ENCODE data around the gene RTN1. TPM values are rescaled to one million over a fixed set of nuclear protein-coding genes. Genes with fewer than 3 reads are reported as not detected.

RTN1 gene
- total RNA-seq, 1 donor from 2014 or later: 23.4 TPM

DNA sequence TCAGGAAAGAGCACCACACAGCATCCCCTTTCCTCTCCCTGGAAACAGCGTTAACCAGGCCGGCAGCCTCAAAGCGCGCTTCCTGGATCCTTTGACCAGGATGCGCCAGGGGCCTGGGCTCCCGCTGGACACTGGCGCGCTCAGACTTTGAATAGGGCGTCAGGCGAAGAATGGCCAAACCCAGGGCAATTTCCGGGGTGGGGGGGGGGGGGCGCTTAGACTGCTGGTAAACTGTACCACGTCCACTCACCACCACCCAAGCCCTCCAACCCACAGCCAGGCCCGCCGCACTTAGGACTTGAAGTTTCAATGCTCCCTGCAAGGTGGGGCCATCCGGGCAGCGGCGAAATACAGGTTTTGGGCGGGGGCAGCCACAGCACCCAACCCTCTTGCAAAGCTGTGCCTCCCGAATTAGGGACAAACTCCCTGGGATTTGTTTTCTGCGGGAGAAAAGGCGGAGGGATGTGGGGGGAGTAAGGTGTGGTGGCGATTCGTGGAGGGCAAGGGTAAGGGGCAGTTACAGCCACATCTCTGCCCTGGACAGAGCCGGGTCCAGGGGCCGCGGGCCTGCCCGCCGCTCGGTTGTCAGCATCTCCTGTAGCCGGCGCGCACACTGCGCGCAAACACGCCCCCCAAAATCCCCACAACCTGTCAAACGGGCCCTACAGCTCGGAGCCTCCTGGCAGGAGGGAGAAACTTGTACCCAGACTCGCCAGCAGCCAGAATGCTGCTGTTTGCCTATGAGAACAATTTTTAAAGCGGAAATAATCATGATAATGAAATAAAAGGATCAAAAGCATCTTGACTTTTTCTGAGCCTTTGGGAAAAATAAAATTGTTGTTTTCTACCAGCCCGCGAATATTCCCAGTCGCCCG, 958 bp downstream of the RTN1 start:
- TF ChIP-seq, protein P1, sequence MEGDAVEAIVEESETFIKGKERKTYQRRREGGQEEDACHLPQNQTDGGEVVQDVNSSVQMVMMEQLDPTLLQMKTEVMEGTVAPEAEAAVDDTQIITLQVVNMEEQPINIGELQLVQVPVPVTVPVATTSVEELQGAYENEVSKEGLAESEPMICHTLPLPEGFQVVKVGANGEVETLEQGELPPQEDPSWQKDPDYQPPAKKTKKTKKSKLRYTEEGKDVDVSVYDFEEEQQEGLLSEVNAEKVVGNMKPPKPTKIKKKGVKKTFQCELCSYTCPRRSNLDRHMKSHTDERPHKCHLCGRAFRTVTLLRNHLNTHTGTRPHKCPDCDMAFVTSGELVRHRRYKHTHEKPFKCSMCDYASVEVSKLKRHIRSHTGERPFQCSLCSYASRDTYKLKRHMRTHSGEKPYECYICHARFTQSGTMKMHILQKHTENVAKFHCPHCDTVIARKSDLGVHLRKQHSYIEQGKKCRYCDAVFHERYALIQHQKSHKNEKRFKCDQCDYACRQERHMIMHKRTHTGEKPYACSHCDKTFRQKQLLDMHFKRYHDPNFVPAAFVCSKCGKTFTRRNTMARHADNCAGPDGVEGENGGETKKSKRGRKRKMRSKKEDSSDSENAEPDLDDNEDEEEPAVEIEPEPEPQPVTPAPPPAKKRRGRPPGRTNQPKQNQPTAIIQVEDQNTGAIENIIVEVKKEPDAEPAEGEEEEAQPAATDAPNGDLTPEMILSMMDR (IDR thresholded peaks at IDR 0.05; ENCODE audit: unreplicated experiment): no peak
- Mint-ChIP-seq H3K4me3 (ENCODE audit: low read depth) (peak overlapping the region; percentile 72), H3K27ac (no peak overlapping the region), H3K36me3 (ENCODE audit: insufficient read depth) (no peaks in the 10 kb centered on the region), H3K4me1 (ENCODE audit: low read depth) (peaks cover 9% of the 10 kb centered on the region), H3K27me3 (peaks cover 38% of the 10 kb centered on the region), H3K9me3 (ENCODE audit: low read depth) (no peaks in the 10 kb centered on the region)
- DNase-seq (ENCODE audit: low spot score, unreplicated experiment): peak; percentile 10

DNA sequence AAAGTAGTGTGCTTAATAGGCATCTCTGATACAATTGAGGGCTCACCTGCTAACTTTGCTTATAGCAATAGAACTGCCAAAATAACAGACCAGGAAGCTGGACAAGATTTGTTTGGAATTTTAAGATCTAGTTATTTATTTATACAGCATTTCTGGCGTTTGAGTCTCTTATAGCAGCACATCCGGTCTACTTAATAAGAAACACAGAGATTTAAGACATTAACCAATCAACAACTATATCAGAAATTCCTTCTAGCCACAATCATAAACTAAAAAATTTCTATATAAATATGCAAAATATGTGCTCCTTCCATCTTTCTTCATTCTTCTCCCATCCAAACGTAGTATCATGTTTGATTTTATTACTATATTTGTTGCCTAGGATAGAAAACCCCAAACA, 2.6 kb downstream of the RTN1 start:
- Mint-ChIP-seq H3K27me3 (peaks cover 32% of the 10 kb centered on the region), H3K9me3 (ENCODE audit: low read depth) (no peaks in the 10 kb centered on the region), H3K4me3 (ENCODE audit: low read depth) (no peak overlapping the region), H3K27ac (no peak overlapping the region), H3K4me1 (ENCODE audit: low read depth) (peaks cover 9% of the 10 kb centered on the region), H3K36me3 (ENCODE audit: insufficient read depth) (no peaks in the 10 kb centered on the region)
- no peak for DNase-seq (ENCODE audit: low spot score, unreplicated experiment)
- TF ChIP-seq, protein P1 (IDR thresholded peaks at IDR 0.05; ENCODE audit: unreplicated experiment): no peak

DNA sequence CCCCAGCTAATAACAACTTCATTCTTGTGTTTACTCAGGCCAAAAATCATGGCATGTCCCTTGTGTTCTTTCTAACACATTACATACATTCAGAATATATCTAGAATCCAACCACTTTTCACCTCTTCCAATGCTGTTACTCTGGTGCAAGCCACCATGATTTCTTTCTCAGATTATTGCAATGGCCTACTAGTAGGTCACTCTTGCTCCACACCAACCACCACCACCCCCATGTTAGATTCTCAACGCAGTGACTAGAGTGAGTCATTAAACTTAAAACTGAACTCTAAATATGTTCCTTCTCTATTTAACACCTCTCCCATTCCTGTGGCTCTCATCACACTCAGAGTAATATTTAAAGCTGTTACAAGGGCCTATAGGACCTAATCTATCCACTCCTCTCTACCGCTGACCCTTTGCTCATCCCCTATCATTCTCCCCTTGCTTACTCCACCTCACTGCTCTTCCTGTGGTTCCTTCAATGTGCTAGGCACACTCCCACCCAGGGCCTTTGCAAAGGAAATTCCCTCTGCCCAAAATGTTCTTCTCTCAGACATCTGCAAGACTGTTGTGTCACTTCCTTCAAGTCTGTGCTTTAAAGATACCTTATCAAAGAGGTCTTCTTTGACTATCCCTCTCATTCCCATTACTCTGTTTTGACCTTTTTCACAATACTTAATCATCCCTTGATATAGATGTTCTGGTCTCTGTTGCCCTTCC, 6.6 kb downstream of the RTN1 start:
- peaks cover 15% of the 10 kb centered on the region for H3K27me3 Mint-ChIP-seq
- H3K4me1 Mint-ChIP-seq (ENCODE audit: low read depth): peaks cover 3% of the 10 kb centered on the region
- DNase-seq (ENCODE audit: low spot score, unreplicated experiment): no peak
- H3K36me3 Mint-ChIP-seq (ENCODE audit: insufficient read depth): peaks cover 6% of the 10 kb centered on the region
- peaks cover 7% of the 10 kb centered on the region for H3K9me3 Mint-ChIP-seq (ENCODE audit: low read depth)
- no peak overlapping the region for H3K4me3 Mint-ChIP-seq (ENCODE audit: low read depth)
- TF ChIP-seq, protein P1 (IDR thresholded peaks at IDR 0.05; ENCODE audit: unreplicated experiment): no peak
- no peak overlapping the region for H3K27ac Mint-ChIP-seq

DNA sequence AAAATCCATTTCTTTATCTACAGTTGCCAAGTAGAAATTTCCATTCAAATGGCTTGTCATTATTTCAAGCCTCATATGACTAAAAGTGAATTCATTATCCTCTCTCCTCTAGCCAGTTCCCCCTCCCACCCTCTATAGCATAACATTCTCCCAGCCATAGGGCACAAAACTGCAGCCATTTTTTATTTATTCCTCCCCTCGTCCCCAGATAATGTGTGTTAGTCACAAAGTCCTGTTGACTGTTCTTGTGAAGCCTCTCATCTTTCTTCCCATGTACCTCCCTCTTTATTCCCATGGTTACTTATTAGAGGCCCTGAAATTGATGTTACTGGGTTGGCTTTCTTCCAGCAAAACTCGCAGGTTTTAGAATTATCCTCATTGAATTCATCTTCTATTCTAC, 13.2 kb downstream of the RTN1 start:
- DNase-seq (ENCODE audit: low spot score, unreplicated experiment): no peak
- Mint-ChIP-seq H3K9me3 (ENCODE audit: low read depth) (peaks cover 7% of the 10 kb centered on the region), H3K27me3 (no peaks in the 10 kb centered on the region), H3K36me3 (ENCODE audit: insufficient read depth) (peaks cover 6% of the 10 kb centered on the region), H3K4me3 (ENCODE audit: low read depth) (no peak overlapping the region), H3K27ac (no peak overlapping the region), H3K4me1 (ENCODE audit: low read depth) (no peaks in the 10 kb centered on the region)
- TF ChIP-seq, protein P1 (IDR thresholded peaks at IDR 0.05; ENCODE audit: unreplicated experiment): no peak

DNA sequence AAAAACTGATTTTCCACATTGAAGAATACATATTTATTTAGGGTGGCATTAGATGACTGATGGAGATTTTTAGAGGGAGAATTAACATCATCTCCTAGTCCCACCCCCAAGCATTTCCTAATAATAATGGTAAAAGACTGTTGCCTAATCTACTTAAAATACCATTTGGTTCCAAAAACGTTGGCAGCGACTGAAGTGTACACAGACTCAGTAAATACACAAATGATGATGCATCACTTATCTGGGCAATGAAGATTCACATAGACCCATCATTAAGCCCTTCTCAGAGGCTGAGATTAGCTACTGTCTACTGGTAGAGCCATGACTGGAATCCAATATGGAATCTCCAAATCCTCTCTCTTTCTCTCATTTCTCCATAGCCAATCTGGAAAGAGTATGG, 18.2 kb downstream of the RTN1 start:
- H3K9me3 Mint-ChIP-seq (ENCODE audit: low read depth): no peaks in the 10 kb centered on the region
- no peaks in the 10 kb centered on the region for H3K4me1 Mint-ChIP-seq (ENCODE audit: low read depth)
- H3K27me3 Mint-ChIP-seq: no peaks in the 10 kb centered on the region
- TF ChIP-seq, protein P1 (IDR thresholded peaks at IDR 0.05; ENCODE audit: unreplicated experiment): no peak
- no peaks in the 10 kb centered on the region for H3K36me3 Mint-ChIP-seq (ENCODE audit: insufficient read depth)
- DNase-seq (ENCODE audit: low spot score, unreplicated experiment): no peak
- no peak overlapping the region for H3K27ac Mint-ChIP-seq
- H3K4me3 Mint-ChIP-seq (ENCODE audit: low read depth): no peak overlapping the region
